Prostate gland (tissue), 2 donors: ENCODE data around the gene COX14.

Source experiments
- POLR2AphosphoS5 ChIP-seq: sonication (generic); formaldehyde crosslinking; IDR thresholded peaks from one replicate; pipeline ENCODE4 v1.6.1; 2017; ENCODE audit warnings: antibody characterized with exemption
- TF ChIP-seq, protein P1 (sequence below), 4 experiments: fragments of 200-600 bp in 2 of 4; fragments of 450-650 bp in 2 of 4; sonication (generic) in 2 of 4; IDR thresholded peaks; 1 replicate in 3 of 4; 2 replicates in 1 of 4; pipeline ENCODE4 v1.5.1; 2016 to 2019; ENCODE audit warnings: antibody characterized with exemption in 4 of 4, mild to moderate bottlenecking in 2 of 4, moderate library complexity in 2 of 4

DNA sequence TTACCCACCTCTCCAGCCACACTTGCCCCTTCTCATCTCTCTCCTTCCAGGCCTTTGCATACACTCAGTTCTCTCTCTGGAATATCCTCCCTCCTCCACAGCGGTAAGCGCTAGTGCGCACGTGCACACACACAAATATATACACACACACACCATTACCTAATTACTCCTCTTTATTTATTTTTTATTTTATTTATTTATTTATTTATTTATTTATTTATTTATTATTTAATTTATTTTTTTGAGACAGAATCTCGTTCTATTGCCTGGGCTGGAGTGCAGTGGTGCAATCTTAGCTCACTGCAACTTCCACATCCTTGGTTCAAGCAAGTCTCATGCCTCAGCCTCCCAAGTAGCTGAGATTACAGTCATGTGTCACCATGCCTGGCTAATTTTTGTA is 43.0 kb upstream of the COX14 start:
- TF ChIP-seq POLR2AphosphoS5, result no peak
- TF ChIP-seq, protein P1, sequence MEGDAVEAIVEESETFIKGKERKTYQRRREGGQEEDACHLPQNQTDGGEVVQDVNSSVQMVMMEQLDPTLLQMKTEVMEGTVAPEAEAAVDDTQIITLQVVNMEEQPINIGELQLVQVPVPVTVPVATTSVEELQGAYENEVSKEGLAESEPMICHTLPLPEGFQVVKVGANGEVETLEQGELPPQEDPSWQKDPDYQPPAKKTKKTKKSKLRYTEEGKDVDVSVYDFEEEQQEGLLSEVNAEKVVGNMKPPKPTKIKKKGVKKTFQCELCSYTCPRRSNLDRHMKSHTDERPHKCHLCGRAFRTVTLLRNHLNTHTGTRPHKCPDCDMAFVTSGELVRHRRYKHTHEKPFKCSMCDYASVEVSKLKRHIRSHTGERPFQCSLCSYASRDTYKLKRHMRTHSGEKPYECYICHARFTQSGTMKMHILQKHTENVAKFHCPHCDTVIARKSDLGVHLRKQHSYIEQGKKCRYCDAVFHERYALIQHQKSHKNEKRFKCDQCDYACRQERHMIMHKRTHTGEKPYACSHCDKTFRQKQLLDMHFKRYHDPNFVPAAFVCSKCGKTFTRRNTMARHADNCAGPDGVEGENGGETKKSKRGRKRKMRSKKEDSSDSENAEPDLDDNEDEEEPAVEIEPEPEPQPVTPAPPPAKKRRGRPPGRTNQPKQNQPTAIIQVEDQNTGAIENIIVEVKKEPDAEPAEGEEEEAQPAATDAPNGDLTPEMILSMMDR (IDR thresholded peaks at IDR 0.05), result no peak
